K562 (cell line): ENCODE results near the gene RCHY1. TPM values are rescaled to one million over a fixed set of nuclear protein-coding genes. Genes with fewer than 3 reads are reported as not detected.

ENCODE experiments used
- ADNP ChIP-seq: fragments of 200-800 bp; sonication (Bioruptor generic); IDR thresholded peaks from 2 replicates; pipeline ENCODE4 v1.6.1; 2016; ENCODE audit warnings: missing genetic modification characterization, missing compliant biosample characterization
- DPF2 ChIP-seq: fragments of 450-650 bp; IDR thresholded peaks from 2 replicates; pipeline ENCODE4 v1.6.1; 2016
- GATA2 ChIP-seq: sonication (generic); formaldehyde crosslinking; IDR thresholded peaks from 2 replicates; pipeline ENCODE4 v1.4.0; 2020; ENCODE audit warnings: mild to moderate bottlenecking, missing genetic modification reagents
- HNRNPUL1 ChIP-seq: fragments of 200-400 bp; formaldehyde crosslinking; IDR thresholded peaks from 2 replicates; pipeline ENCODE4 v1.6.1; 2017; ENCODE audit warnings: low read length
- MBD1 ChIP-seq: fragments of 250-450 bp; sonication (Bioruptor Pico); IDR thresholded peaks from 2 replicates; pipeline ENCODE4 v1.8.0; 2022; ENCODE audit warnings: inconsistent platforms
- RAD21 ChIP-seq, 2 experiments: fragments of 250-450 bp in 1 of 2; fragments of 450-650 bp in 1 of 2; sonication (Bioruptor Pico) in 1 of 2; formaldehyde crosslinking in 1 of 2; IDR thresholded peaks in 1 of 2; conservative IDR thresholded peaks in 1 of 2; 2 replicates each; pipeline versions ENCODE4 v1.4.0 to v1.8.0; 2020 to 2022; ENCODE audit warnings: mild to moderate bottlenecking in 2 of 2, moderate library complexity in 1 of 2
- SMC3 ChIP-seq: conservative IDR thresholded peaks from 2 replicates; pipeline ENCODE4 v1.6.1; 2011; ENCODE audit warnings: low read depth, low read length, improper control_type of control experiment; ENCODE audit not compliant: insufficient read depth
- TFAP4 ChIP-seq: sonication (generic); formaldehyde crosslinking; IDR thresholded peaks from 2 replicates; pipeline ENCODE4 v1.8.0; 2022; ENCODE audit warnings: missing genetic modification reagents, mild to moderate bottlenecking, moderate library complexity, borderline replicate concordance
- ZBTB43 ChIP-seq: sonication (generic); formaldehyde crosslinking; IDR thresholded peaks from 2 replicates; pipeline ENCODE4 v1.8.0; 2023; ENCODE audit warnings: mild to moderate bottlenecking, missing genetic modification reagents
- ZFP1 ChIP-seq: fragments of 450-650 bp; formaldehyde crosslinking; IDR thresholded peaks from 2 replicates; pipeline ENCODE4 v1.4.0; 2020; ENCODE audit warnings: mild to moderate bottlenecking, mixed read lengths
- ZNF175 ChIP-seq: fragments of 200-800 bp; sonication (Bioruptor generic); IDR thresholded peaks from 2 replicates; pipeline ENCODE4 v1.6.1; 2016; ENCODE audit warnings: low read depth, mild to moderate bottlenecking, missing genetic modification characterization, missing compliant biosample characterization
- polyA plus RNA-seq, 8 experiments: library from polyadenylated mRNA; depleted of rRNA in 4 of 8; stranded (reverse) in 5 of 8; unstranded in 3 of 8; fragments of >200 nt; fragmentation: Nextera tagmentation in 2 of 8; fragmentation: Illumina TruSeq in 1 of 8; extraction: Ambion mirVana in 2 of 8; extraction: Trizol in 1 of 8; gene quantifications; 2 replicates each; pipeline versions ENCODE4 v1.2.1 to v1.2.3, GENCODE V29; 2011 to 2014; ENCODE audit warnings: inconsistent platforms in 1 of 8, missing spikeins in 1 of 8
- total RNA-seq, 7 experiments: library from RNA; depleted of rRNA in 6 of 7; stranded (reverse); fragments of >200 nt in 6 of 7; fragmentation: Illumina TruSeq in 2 of 7; extraction: Trizol in 2 of 7; gene quantifications; 2 replicates each; pipeline versions ENCODE4 v1.2.1 to v1.2.3, GENCODE V29; 2011 to 2021; ENCODE audit warnings: low replicate concordance in 1 of 7
- TF ChIP-seq, protein P1 (sequence below), 3 experiments: IDR thresholded peaks in 2 of 3; conservative IDR thresholded peaks in 1 of 3; 2 replicates each; pipeline ENCODE4 v1.5.1; 2011 to 2012; ENCODE audit warnings: low read length in 3 of 3, mild to moderate bottlenecking in 3 of 3, control low read depth in 2 of 3, improper control_type of control experiment in 1 of 3, inconsistent platforms in 1 of 3, low read depth in 1 of 3, mixed read lengths in 1 of 3, moderate library complexity in 1 of 3; ENCODE audit not compliant: insufficient read depth in 2 of 3

The RCHY1 gene
- total and polyA plus RNA-seq, 9 of the 15 experiments (the other 6 are each of a cell fraction or from before 2014, with no cell fraction given), result 27.3 to 85.1 (median 45.9) TPM

- TF ChIP-seq SMC3, result peak; percentile 56; the same call in 1 of the 2 replicates
- TF ChIP-seq DPF2, result no peak
- peak in 1 of 2 experiments; percentile 52; a peak in 2 of 4 replicates for TF ChIP-seq RAD21 (CRISPR knock-in tag; conservative IDR thresholded peaks at IDR 0.05 in 1 of 2, IDR thresholded peaks at IDR 0.05 in 1 of 2)
- TF ChIP-seq ZNF175 (CRISPR knock-in tag), result no peak
- TF ChIP-seq HNRNPUL1, result no peak
- TF ChIP-seq, protein P1, sequence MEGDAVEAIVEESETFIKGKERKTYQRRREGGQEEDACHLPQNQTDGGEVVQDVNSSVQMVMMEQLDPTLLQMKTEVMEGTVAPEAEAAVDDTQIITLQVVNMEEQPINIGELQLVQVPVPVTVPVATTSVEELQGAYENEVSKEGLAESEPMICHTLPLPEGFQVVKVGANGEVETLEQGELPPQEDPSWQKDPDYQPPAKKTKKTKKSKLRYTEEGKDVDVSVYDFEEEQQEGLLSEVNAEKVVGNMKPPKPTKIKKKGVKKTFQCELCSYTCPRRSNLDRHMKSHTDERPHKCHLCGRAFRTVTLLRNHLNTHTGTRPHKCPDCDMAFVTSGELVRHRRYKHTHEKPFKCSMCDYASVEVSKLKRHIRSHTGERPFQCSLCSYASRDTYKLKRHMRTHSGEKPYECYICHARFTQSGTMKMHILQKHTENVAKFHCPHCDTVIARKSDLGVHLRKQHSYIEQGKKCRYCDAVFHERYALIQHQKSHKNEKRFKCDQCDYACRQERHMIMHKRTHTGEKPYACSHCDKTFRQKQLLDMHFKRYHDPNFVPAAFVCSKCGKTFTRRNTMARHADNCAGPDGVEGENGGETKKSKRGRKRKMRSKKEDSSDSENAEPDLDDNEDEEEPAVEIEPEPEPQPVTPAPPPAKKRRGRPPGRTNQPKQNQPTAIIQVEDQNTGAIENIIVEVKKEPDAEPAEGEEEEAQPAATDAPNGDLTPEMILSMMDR (IDR thresholded peaks at IDR 0.05 in 2 of 3, conservative IDR thresholded peaks at IDR 0.05 in 1 of 3; ENCODE audit: insufficient read depth in 2 of 3, low read depth in 1 of 3, low read length in 3 of 3), result peak; percentile 65 to 71 (median 66)
- no peak for TF ChIP-seq MBD1 (CRISPR knock-in tag)
- TF ChIP-seq TFAP4, result no peak
- TF ChIP-seq ZBTB43 (CRISPR knock-in tag), result no peak
- no peak for TF ChIP-seq ADNP (tag)
- 0 out of 2 replicates have a peak, but pooled peaks have one; percentile 11 for TF ChIP-seq GATA2
- TF ChIP-seq ZFP1 (CRISPR knock-in tag), result no peak
These were observed 81.5 kb downstream of the RCHY1 start (continued) for GRCh38 chr4:75432683-75433082.
